Chondrocyte (in vitro differentiated cells): ENCODE results near the gene ARHGEF10L. TPM values are rescaled to one million over a fixed set of nuclear protein-coding genes. Genes with fewer than 3 reads are reported as not detected.
A peak's percentile ranks its signal among the peaks of the same experiment; 100 is the strongest.
"Not testable (repeated sequence)": the region's sequence is repeated elsewhere in the genome, so short reads cannot be mapped to it uniquely, and the experiment has no call there.

ENCODE experiments used
- DNase-seq: peaks from one replicate; pipeline ENCODE4 v3.0.0; 2021; ENCODE audit warnings: mixed read lengths, low spot score
- H3K27ac Mint-ChIP-seq: one replicate; pipeline ENCODE4 v1.8.0; 2021; ENCODE audit warnings: mild to moderate bottlenecking, moderate library complexity, mixed read lengths; ENCODE audit not compliant: unreplicated experiment
- H3K27me3 Mint-ChIP-seq: 2 replicates; pipeline ENCODE4 v1.8.0; 2021; ENCODE audit warnings: low read depth, mixed read lengths
- H3K36me3 Mint-ChIP-seq: 2 replicates; pipeline ENCODE4 v1.8.0; 2021; ENCODE audit warnings: low read depth, mixed read lengths
- H3K4me1 Mint-ChIP-seq: 2 replicates; pipeline ENCODE4 v1.8.0; 2021; ENCODE audit warnings: low read depth, mild to moderate bottlenecking, mixed read lengths
- H3K4me3 Mint-ChIP-seq: one replicate; pipeline ENCODE4 v1.8.0; 2021; ENCODE audit warnings: mild to moderate bottlenecking, moderate library complexity, mixed read lengths; ENCODE audit not compliant: unreplicated experiment
- H3K9me3 Mint-ChIP-seq: 2 replicates; pipeline ENCODE4 v1.8.0; 2021; ENCODE audit warnings: low read depth, mixed read lengths
- CTCF ChIP-seq: fragments of 200-600 bp; sonication (generic); IDR thresholded peaks from 2 replicates; pipeline ENCODE4 v1.5.0; 2021; ENCODE audit warnings: antibody characterized with exemption, mild to moderate bottlenecking, moderate library complexity
- long read RNA-seq: library from polyadenylated mRNA; stranded (forward); transcript quantifications from one replicate; pipeline ENCODE4 v2.0.0, GENCODE V29; 2021
- total RNA-seq: library from RNA; stranded (reverse); gene quantifications from 3 replicates; pipeline ENCODE4 v1.2.1, GENCODE V29; 2021

The ARHGEF10L gene, protein sequence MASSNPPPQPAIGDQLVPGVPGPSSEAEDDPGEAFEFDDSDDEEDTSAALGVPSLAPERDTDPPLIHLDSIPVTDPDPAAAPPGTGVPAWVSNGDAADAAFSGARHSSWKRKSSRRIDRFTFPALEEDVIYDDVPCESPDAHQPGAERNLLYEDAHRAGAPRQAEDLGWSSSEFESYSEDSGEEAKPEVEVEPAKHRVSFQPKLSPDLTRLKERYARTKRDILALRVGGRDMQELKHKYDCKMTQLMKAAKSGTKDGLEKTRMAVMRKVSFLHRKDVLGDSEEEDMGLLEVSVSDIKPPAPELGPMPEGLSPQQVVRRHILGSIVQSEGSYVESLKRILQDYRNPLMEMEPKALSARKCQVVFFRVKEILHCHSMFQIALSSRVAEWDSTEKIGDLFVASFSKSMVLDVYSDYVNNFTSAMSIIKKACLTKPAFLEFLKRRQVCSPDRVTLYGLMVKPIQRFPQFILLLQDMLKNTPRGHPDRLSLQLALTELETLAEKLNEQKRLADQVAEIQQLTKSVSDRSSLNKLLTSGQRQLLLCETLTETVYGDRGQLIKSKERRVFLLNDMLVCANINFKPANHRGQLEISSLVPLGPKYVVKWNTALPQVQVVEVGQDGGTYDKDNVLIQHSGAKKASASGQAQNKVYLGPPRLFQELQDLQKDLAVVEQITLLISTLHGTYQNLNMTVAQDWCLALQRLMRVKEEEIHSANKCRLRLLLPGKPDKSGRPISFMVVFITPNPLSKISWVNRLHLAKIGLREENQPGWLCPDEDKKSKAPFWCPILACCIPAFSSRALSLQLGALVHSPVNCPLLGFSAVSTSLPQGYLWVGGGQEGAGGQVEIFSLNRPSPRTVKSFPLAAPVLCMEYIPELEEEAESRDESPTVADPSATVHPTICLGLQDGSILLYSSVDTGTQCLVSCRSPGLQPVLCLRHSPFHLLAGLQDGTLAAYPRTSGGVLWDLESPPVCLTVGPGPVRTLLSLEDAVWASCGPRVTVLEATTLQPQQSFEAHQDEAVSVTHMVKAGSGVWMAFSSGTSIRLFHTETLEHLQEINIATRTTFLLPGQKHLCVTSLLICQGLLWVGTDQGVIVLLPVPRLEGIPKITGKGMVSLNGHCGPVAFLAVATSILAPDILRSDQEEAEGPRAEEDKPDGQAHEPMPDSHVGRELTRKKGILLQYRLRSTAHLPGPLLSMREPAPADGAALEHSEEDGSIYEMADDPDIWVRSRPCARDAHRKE (N-terminal part only)
- 27.3 to 40.6 TPM (median 40.0 TPM) in 3 replicates for total RNA-seq
- long read RNA-seq, full-length matches to known transcripts = 10 of 45 reads
- long read RNA-seq, partial matches to known transcripts = 9 of 45 reads
- long read RNA-seq, other reads (novel, unspliced or antisense) = 26 of 45 reads

- H3K27ac Mint-ChIP-seq = peak within 1 kb of the TSS; percentile 87
- H3K4me3 Mint-ChIP-seq = peak within 1 kb of the TSS; percentile 85
- TF ChIP-seq CTCF = no peak
- no peaks in the 10 kb centered on the region for H3K36me3 Mint-ChIP-seq
- no peaks in the 10 kb centered on the region for H3K27me3 Mint-ChIP-seq
- H3K4me1 Mint-ChIP-seq = peaks cover 23% of the 10 kb centered on the region
- H3K9me3 Mint-ChIP-seq = no peaks in the 10 kb centered on the region
- no peak for DNase-seq
These were observed at the start of gene ARHGEF10L for GRCh38 chr1:17539477-17540254. Gene ARHGEF10L, plus strand, starts transcription at chr1:17539698. Its CDS starts 40,898 bp downstream, at chr1:17580596.

DNA sequence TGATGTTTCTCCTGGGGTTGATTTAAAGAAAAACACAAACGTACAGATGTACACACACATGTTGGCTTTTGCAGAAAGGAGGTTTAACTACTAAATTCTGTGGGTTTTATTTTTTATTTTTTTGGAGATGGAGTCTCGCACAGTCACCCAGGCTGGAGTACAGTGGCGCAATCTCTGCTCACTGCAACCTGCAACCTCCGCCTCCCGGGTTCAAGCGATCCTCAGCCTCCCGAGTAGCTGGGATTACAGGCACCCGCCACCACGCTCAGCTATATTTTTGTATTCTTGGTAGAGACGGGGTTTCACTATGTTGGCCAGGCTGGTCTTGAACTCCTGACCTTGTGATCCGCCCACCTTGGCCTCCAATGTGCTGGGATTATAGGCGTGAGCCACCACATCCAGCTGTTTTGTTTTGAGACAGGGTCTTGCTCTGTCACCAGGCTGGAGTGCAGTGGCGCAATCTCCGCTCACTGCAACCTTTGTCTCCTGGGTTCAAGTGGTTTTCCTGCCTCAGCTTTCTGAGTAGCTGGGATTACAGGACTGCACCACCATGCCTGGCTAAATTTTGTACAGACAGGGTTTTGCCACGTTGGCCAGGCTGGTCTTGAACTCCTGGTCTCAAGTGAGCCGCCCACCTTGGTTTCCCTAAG is 49.6 kb upstream of the ARHGEF10L start:
- H3K4me3 Mint-ChIP-seq, H3K4me1 Mint-ChIP-seq, DNase-seq, H3K27me3 Mint-ChIP-seq, H3K9me3 Mint-ChIP-seq, H3K27ac Mint-ChIP-seq, H3K36me3 Mint-ChIP-seq: not testable (repeated sequence)

GRCh38 chr1:17490667-17491066 is 48.8 kb upstream of the ARHGEF10L start:
- not testable (repeated sequence) for H3K36me3 Mint-ChIP-seq, H3K4me1 Mint-ChIP-seq, DNase-seq, H3K27me3 Mint-ChIP-seq, H3K9me3 Mint-ChIP-seq, H3K27ac Mint-ChIP-seq, H3K4me3 Mint-ChIP-seq

DNA sequence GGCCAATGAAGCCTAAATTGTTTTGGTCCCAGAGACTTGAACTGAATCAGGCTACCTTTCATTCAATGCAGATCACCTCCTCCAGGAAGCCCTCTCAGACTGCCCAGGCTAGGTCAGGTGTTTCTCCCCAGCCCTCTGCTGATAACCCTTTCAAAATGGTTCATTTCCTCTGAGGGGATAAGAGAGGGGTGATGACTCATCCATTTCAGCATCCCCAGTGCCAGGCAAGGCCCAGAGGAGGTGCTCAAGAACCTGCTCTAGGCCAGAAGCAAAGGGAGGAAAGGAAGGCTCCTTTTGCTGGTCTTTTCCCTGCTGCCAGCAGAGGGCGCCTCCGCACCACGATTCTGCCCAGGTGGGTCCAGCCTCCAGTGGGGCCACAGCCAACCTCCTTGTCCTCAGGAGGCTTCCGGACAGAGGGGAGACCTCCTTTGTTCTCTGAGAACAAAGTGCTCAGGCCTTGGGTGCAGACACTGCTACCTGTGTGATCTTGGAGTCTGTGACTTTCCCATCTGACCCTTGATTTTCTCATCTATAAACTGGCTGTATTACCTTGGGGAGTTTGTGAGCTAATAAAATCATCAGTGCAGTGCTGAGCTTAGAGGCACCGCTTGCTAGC is 45.3 kb upstream of the ARHGEF10L start:
- H3K36me3 Mint-ChIP-seq = no peaks in the 10 kb centered on the region
- no peaks in the 10 kb centered on the region for H3K9me3 Mint-ChIP-seq
- no peak overlapping the region for H3K4me3 Mint-ChIP-seq
- no peak overlapping the region for H3K27ac Mint-ChIP-seq
- H3K4me1 Mint-ChIP-seq = no peaks in the 10 kb centered on the region
- TF ChIP-seq CTCF = peak; percentile 99
- no peak for DNase-seq
- H3K27me3 Mint-ChIP-seq = peaks cover 16% of the 10 kb centered on the region

DNA sequence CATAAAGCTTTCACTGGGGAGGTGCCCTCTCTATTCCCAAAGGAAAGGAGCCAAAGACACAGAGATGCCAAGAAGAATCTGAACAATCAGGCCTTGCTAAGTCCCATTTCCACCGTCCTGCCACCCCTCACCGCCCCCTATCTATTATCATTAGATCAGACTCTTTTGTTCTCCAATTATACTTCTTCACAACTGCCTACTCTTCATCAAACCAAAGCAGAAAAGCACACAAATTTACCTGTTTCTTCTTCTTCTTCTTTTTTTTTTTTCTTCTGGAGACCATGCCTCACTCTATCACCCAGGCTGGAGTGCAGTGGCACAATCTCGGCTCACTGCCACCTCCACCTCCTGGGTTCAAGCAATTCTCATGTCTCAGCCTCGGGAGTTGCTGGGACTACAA is 43.1 kb upstream of the ARHGEF10L start:
- TF ChIP-seq CTCF = no peak

More for the DNA sequence above, 43.1 kb upstream of the ARHGEF10L start:
- peaks cover 16% of the 10 kb centered on the region for H3K27me3 Mint-ChIP-seq
- no peak for DNase-seq
- H3K9me3 Mint-ChIP-seq = no peaks in the 10 kb centered on the region
- H3K4me3 Mint-ChIP-seq = no peak overlapping the region
- no peak overlapping the region for H3K27ac Mint-ChIP-seq
- no peaks in the 10 kb centered on the region for H3K36me3 Mint-ChIP-seq
- no peaks in the 10 kb centered on the region for H3K4me1 Mint-ChIP-seq
